GM12878 (cell line): ENCODE measurements around the gene CRACDL. TPM values are rescaled to one million over a fixed set of nuclear protein-coding genes. Genes with fewer than 3 reads are reported as not detected.

Experiments
- ATAC-seq: fragments of 200-7000 bp; cut with Tn5 transposase; 3 replicates; pipeline ENCODE4 v1.9.1; 2020; ENCODE audit warnings: mild to moderate bottlenecking, moderate library complexity
- BruUV-seq: library from RNA; stranded (reverse); fragments of 400-500 nt; replicated peaks from 2 replicates; lab custom pipeline; 2021; lab: Mats Ljungman, UMichigan
- CTCF ChIA-PET: fragments of 300-600 bp; sonication (Branson Sonifier 250); formaldehyde crosslinking; extraction: SDS; loops from one replicate; lab custom pipeline; 2021; ENCODE audit warnings: inconsistent platforms; lab: Yijun Ruan, JAX
- POLR2A ChIA-PET: fragments of 350-600 bp; formaldehyde crosslinking; extraction: SDS; loops from one replicate; lab custom pipeline; 2021; ENCODE audit warnings: inconsistent platforms; lab: Charles Lee
- RAD21 ChIA-PET: fragments of 300-600 bp; sonication (Branson Sonifier 250); formaldehyde crosslinking; loops from one replicate; lab custom pipeline; 2023; ENCODE audit warnings: antibody characterized with exemption; ENCODE audit not compliant: unreplicated experiment; lab: Charles Lee
- SMC1A ChIA-PET: fragments of 300-600 bp; sonication (Branson Sonifier 250); formaldehyde crosslinking; loops from one replicate; lab custom pipeline; 2023; ENCODE audit not compliant: unreplicated experiment, uncharacterized antibody; lab: Charles Lee
- DNase-seq: peaks from one replicate; pipeline ENCODE4 v3.0.0-alpha.2; 2011; ENCODE audit warnings: low read depth, low spot score
- FAIRE-seq: peaks from 3 replicates; lab custom pipeline; 2011; peaks lifted over from hg19 to GRCh38; lab: Jason Lieb, UNC
- H2AFZ ChIP-seq: 2 replicates; pipeline ENCODE4 v1.6.0; 2011; ENCODE audit warnings: low read depth, low read length, control low read depth; ENCODE audit not compliant: control insufficient read depth
- H3K27ac ChIP-seq: 2 replicates; pipeline ENCODE4 v1.5.1; 2011; ENCODE audit warnings: control low read depth; ENCODE audit not compliant: control insufficient read depth, insufficient read depth
- H3K27me3 ChIP-seq, 2 experiments: replicated peaks in 1 of 2; 2 replicates each; pipeline versions ENCODE4 v1.6.0 to v1.6.1; 2011; ENCODE audit warnings: low read length in 1 of 2; ENCODE audit not compliant: control insufficient read depth in 2 of 2, insufficient read depth in 2 of 2
- H3K36me3 ChIP-seq, 2 experiments: 2 replicates each; pipeline ENCODE4 v1.5.1; 2011; ENCODE audit warnings: low read length in 1 of 2; ENCODE audit not compliant: control insufficient read depth in 2 of 2, insufficient read depth in 2 of 2
- H3K4me1 ChIP-seq: 2 replicates; pipeline ENCODE4 v1.6.1; 2011; ENCODE audit warnings: mild to moderate bottlenecking, low read length, moderate library complexity, mixed read lengths; ENCODE audit not compliant: control insufficient read depth, insufficient read depth
- H3K4me2 ChIP-seq: 2 replicates; pipeline ENCODE4 v1.6.0; 2011; ENCODE audit warnings: control low read depth; ENCODE audit not compliant: control insufficient read depth, insufficient read depth
- H3K4me3 ChIP-seq: fragments of 200-600 bp; sonication (generic); 2 replicates; pipeline ENCODE4 v1.5.1; 2016
- H3K79me2 ChIP-seq: 2 replicates; pipeline ENCODE4 v1.6.0; 2011; ENCODE audit warnings: low read length; ENCODE audit not compliant: control insufficient read depth, insufficient read depth
- H3K9ac ChIP-seq: 2 replicates; pipeline ENCODE4 v1.8.0; 2011; ENCODE audit warnings: low read length, control low read depth, mixed read lengths; ENCODE audit not compliant: control insufficient read depth, insufficient read depth
- H3K9me3 ChIP-seq: replicated peaks from 3 replicates; pipeline ENCODE4 v1.5.1; 2011; ENCODE audit warnings: mild to moderate bottlenecking, low read length; ENCODE audit not compliant: control insufficient read depth, insufficient read depth
- H4K20me1 ChIP-seq: 2 replicates; pipeline ENCODE4 v1.6.0; 2011; ENCODE audit not compliant: control insufficient read depth, insufficient read depth
- CTCF ChIP-seq, 3 experiments: IDR thresholded peaks in 2 of 3; conservative IDR thresholded peaks in 1 of 3; 2 replicates each; pipeline ENCODE4 v1.5.1; 2011; ENCODE audit warnings: low read depth in 3 of 3, low read length in 3 of 3, mild to moderate bottlenecking in 3 of 3, control low read depth in 2 of 3, moderate library complexity in 2 of 3, inconsistent platforms in 1 of 3, mixed read lengths in 1 of 3; ENCODE audit not compliant: control insufficient read depth in 2 of 3, insufficient read depth in 1 of 3; ENCODE audit errors: extremely low read depth in 1 of 3
- DPF2 ChIP-seq: fragments of 450-650 bp; IDR thresholded peaks from 2 replicates; pipeline ENCODE4 v1.6.1; 2017; ENCODE audit warnings: mild to moderate bottlenecking
- ESRRA ChIP-seq: IDR thresholded peaks from 2 replicates; pipeline ENCODE4 v1.6.1; 2012; ENCODE audit warnings: mild to moderate bottlenecking, low read length, improper control_type of control experiment
- FOS ChIP-seq: IDR thresholded peaks from 3 replicates; pipeline ENCODE4 v1.6.1; 2011; ENCODE audit warnings: borderline replicate concordance; ENCODE audit not compliant: insufficient read length; ENCODE audit errors: extremely low read depth
- HDAC6 ChIP-seq: fragments of 200-600 bp; sonication (generic); IDR thresholded peaks from one replicate; pipeline ENCODE4 v1.8.0; 2017; ENCODE audit warnings: antibody characterized with exemption; ENCODE audit not compliant: unreplicated experiment
- HDGF ChIP-seq: fragments of 450-650 bp; IDR thresholded peaks from 2 replicates; pipeline ENCODE4 v1.6.1; 2016; ENCODE audit warnings: antibody characterized with exemption
- MYB ChIP-seq: fragments of 150-350 bp; IDR thresholded peaks from 2 replicates; pipeline ENCODE4 v1.6.1; 2014; ENCODE audit warnings: mild to moderate bottlenecking, low read depth, low read length, borderline replicate concordance
- ZNF687 ChIP-seq: fragments of 450-650 bp; IDR thresholded peaks from 2 replicates; pipeline ENCODE4 v1.6.1; 2017; ENCODE audit warnings: mild to moderate bottlenecking, moderate library complexity
- WGBS: methylation state at CpG from one replicate; pipeline ENCODE4 v1.1.6; 2016; ENCODE audit warnings: low lambda C conversion rate; ENCODE audit not compliant: insufficient replicate concordance, insufficient coverage; ENCODE audit errors: missing lambda C conversion rate; 5-methylcytosine and 5-hydroxymethylcytosine counted together
- in situ Hi-C: fragments of 300-500 bp; cut with MboI; formaldehyde crosslinking; loops from 9 replicates; pipeline ENCODE4 v1.14.3; 2018; ENCODE audit warnings: mixed read lengths
- intact Hi-C: fragments of 100-400 bp; cut with micrococcal nuclease; formaldehyde crosslinking; loops from one replicate; pipeline ENCODE4 v1.14.2; 2022; ENCODE audit not compliant: unreplicated experiment
- polyA plus RNA-seq, 11 experiments: library from polyadenylated mRNA; depleted of rRNA in 4 of 11; unstranded in 6 of 11; stranded (reverse) in 5 of 11; fragments of >200 nt; fragmentation: Nextera tagmentation in 4 of 11; fragmentation: Illumina TruSeq in 1 of 11; extraction: Ambion mirVana in 4 of 11; extraction: Trizol in 1 of 11; gene quantifications; 1 replicate in 1 of 11; 2 replicates in 10 of 11; pipeline versions ENCODE4 v1.2.1 to v1.2.3, GENCODE V29; 2011 to 2016; ENCODE audit warnings: inconsistent platforms in 2 of 11, missing spikeins in 2 of 11, low read depth in 1 of 11
- total RNA-seq, 4 experiments: library from RNA; depleted of rRNA in 3 of 4; stranded (reverse); fragments of >200 nt in 3 of 4; fragmentation: Illumina TruSeq in 1 of 4; extraction: Trizol in 1 of 4; gene quantifications; 2 replicates each; pipeline versions ENCODE4 v1.2.1 to v1.2.3, GENCODE V29; 2013 to 2021

CRACDL gene
- total and polyA plus RNA-seq, 10 of the 15 experiments (the other 5 are each of a cell fraction or from before 2014, with no cell fraction given), result 0.03 to 0.72 (median 0.14) TPM

GRCh38 chr2:98912957-98913915, 22.8 kb downstream of the CRACDL start:
- Histone ChIP-seq H3K9ac (no peak overlapping the region), H3K27ac (no peak overlapping the region), H3K27me3 (peaks cover 3 to 7% of the 10 kb centered on the region in 2 experiments; a peak in 3 of 4 replicates), H3K79me2 (no peaks in the 10 kb centered on the region), H3K9me3 (no peaks in the 10 kb centered on the region), H3K4me3 (no peak overlapping the region), H3K4me1 (no peaks in the 10 kb centered on the region; the same call in 1 of the 2 replicates), H2AFZ (no peak overlapping the region), H4K20me1 (no peaks in the 10 kb centered on the region), H3K36me3 (no peaks in the 10 kb centered on the region), H3K4me2 (no peak overlapping the region)
- no peak for TF ChIP-seq ESRRA
- TF ChIP-seq HDAC6, result no peak
- no peak for TF ChIP-seq HDGF
- no peak for TF ChIP-seq FOS
- TF ChIP-seq ZNF687, result no peak
- no peak for TF ChIP-seq CTCF (IDR thresholded peaks at IDR 0.05 in 2 of 3, conservative IDR thresholded peaks at IDR 0.05 in 1 of 3; ENCODE audit: control insufficient read depth in 2 of 3, extremely low read depth in 1 of 3, insufficient read depth in 1 of 3, low read depth in 3 of 3, low read length in 3 of 3)
- TF ChIP-seq MYB, result no peak
- no peak for TF ChIP-seq DPF2
- CTCF ChIA-PET, result no interaction called here
- in situ Hi-C loops (no loop called here), intact Hi-C loops (no loop called here)
- POLR2A ChIA-PET, result no interaction called here
- 36% methylated on average over 11 of the region's 11 CpGs for WGBS
- RAD21 ChIA-PET, result no interaction called here
- no peak for ATAC-seq
- no peak for FAIRE-seq
- DNase-seq, result no peak
- BruUV-seq, result no TSS peak
- SMC1A ChIA-PET, result no interaction called here
